ENCODE data around the gene SGCD. TPM values are rescaled to one million over a fixed set of nuclear protein-coding genes. Genes with fewer than 3 reads are reported as not detected.

The SGCD gene
- total and polyA plus RNA-seq, 3 donors from 2014 or later: 2.8 to 6.1 (median 5.0) TPM

DNA sequence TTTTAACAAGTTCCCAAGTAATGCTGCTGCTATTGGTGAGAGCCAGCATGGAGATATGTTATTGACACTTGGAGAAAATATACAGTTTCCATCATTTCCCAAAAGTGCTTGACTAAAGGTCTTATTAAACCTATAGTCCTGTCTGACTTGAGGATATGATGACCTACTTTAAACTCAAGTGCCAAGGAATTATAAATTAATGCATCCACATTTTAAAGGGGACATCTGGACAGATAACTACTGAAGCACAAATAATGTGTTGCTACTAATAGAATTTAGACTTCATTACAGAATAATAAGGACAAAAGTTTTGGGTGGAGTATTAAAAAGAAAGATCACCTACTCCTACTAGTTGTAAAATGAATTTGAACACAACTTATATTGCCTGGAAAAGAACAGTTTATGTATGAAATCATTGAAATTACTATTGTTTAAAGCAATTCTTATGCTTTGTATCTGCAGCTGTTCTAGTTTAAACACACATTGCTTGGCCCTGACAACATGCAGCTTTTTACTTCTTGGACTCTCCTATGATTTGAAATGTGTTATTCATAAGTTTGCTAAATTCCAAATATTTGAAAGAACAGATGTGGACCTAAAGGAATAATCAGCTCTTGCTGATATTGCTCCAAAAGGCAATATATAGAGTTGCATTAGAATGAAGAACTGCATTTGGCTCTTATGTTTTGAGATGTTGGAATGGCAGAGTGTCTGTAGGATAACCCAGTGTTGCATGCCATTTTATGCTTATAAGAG is 73.4 kb downstream of the SGCD start:
- H3K27ac ChIP-seq: no peak overlapping the region
- no peak for DNase-seq
- no peaks in the 10 kb centered on the region for H3K9me3 ChIP-seq
- H3K4me3 ChIP-seq: no peak overlapping the region
- H3K4me1 ChIP-seq: no peaks in the 10 kb centered on the region
- H3K36me3 ChIP-seq (ENCODE audit: low read depth, missing control alignments): no peaks in the 10 kb centered on the region
- H3K27me3 ChIP-seq: no peaks in the 10 kb centered on the region
- TF ChIP-seq CTCF (IDR thresholded peaks at IDR 0.05) (no peak), POLR2A (IDR thresholded peaks at IDR 0.05) (no peak)
- intact Hi-C loops (cut with DNase I; ENCODE audit: low total_unique reads): no loop called here

- Histone ChIP-seq H3K4me1 (no peaks in the 10 kb centered on the region), H3K9me3 (no peaks in the 10 kb centered on the region), H3K36me3 (ENCODE audit: low read depth, missing control alignments) (no peaks in the 10 kb centered on the region), H3K27me3 (no peaks in the 10 kb centered on the region), H3K4me3 (no peak overlapping the region), H3K27ac (no peak overlapping the region)
- intact Hi-C loops (cut with DNase I; ENCODE audit: low total_unique reads): no loop called here
- no peak for TF ChIP-seq POLR2A (IDR thresholded peaks at IDR 0.05)
- no peak for DNase-seq
- 86 to 95% methylated on average over 4 of the region's 4 CpGs for WGBS, 2 donors
Observed at GRCh38 chr5:156401804-156402203, 74.8 kb downstream of the SGCD start.

GRCh38 chr5:156402387-156402921 is 75.5 kb downstream of the SGCD start:
- no peak for DNase-seq
- H3K27ac ChIP-seq: no peak overlapping the region

DNA sequence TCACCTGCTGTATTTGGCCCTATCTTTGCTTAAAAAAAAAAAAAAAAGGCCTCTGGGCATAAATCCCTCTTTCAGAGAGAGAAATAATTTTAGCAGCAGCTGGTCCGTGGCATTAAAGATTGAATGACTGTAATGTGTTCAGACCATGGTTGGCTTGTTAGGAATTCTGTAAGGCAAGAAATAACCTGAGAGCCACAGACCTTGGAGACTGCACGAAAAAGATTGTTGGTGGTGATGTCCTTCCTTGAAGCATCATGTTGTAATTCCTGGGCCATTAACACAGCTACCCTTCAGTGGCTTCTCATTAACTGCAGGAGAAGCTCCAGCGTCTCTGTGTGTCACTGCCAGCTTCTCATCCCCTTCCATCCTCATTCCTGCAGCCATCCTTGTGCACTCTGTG is 79.0 kb downstream of the SGCD start:
- no peak overlapping the region for H3K4me3 ChIP-seq
- TF ChIP-seq CTCF (IDR thresholded peaks at IDR 0.05): no peak
- no peaks in the 10 kb centered on the region for H3K4me1 ChIP-seq
- H3K27ac ChIP-seq: no peak overlapping the region
- no peak for DNase-seq
- H3K27me3 ChIP-seq: no peaks in the 10 kb centered on the region
- WGBS, 2 donors: 77 to 97% methylated on average over 3 of the region's 3 CpGs
- intact Hi-C loops (cut with DNase I; ENCODE audit: low total_unique reads): no loop called here
- H3K9me3 ChIP-seq: no peaks in the 10 kb centered on the region
- no peaks in the 10 kb centered on the region for H3K36me3 ChIP-seq (ENCODE audit: low read depth, missing control alignments)

More at GRCh38 chr5:156402387-156402921, 75.5 kb downstream of the SGCD start:
- no peak for TF ChIP-seq CTCF (IDR thresholded peaks at IDR 0.05)
- TF ChIP-seq POLR2A (IDR thresholded peaks at IDR 0.05): no peak
- intact Hi-C loops (cut with DNase I; ENCODE audit: low total_unique reads): no loop called here
- 80 to 89% methylated on average over 8 of the region's 8 CpGs for WGBS, 2 donors
- no peaks in the 10 kb centered on the region for H3K4me1 ChIP-seq
- H3K36me3 ChIP-seq (ENCODE audit: low read depth, missing control alignments): no peaks in the 10 kb centered on the region
- H3K9me3 ChIP-seq: no peaks in the 10 kb centered on the region
- H3K4me3 ChIP-seq: no peak overlapping the region
- no peaks in the 10 kb centered on the region for H3K27me3 ChIP-seq

GRCh38 chr5:156407251-156407650 is 80.3 kb downstream of the SGCD start:
- H3K9me3 ChIP-seq: no peaks in the 10 kb centered on the region
- DNase-seq: no peak
- TF ChIP-seq POLR2A (IDR thresholded peaks at IDR 0.05) (no peak), CTCF (IDR thresholded peaks at IDR 0.05) (no peak)
- intact Hi-C loops (cut with DNase I; ENCODE audit: low total_unique reads): no loop called here
- no peaks in the 10 kb centered on the region for H3K36me3 ChIP-seq (ENCODE audit: low read depth, missing control alignments)
- 84 to 85% methylated on average over 3 of the region's 3 CpGs for WGBS, 2 donors
- no peaks in the 10 kb centered on the region for H3K27me3 ChIP-seq
- no peaks in the 10 kb centered on the region for H3K4me1 ChIP-seq
- no peak overlapping the region for H3K27ac ChIP-seq
- no peak overlapping the region for H3K4me3 ChIP-seq
